HG02884 (cell line): ENCODE results near the gene GSTO2.

Experiments used
- ATAC-seq: cut with Tn5 transposase; IDR thresholded peaks from one replicate; pipeline ENCODE4 v1.9.1; 2021; ENCODE audit warnings: mild to moderate bottlenecking, moderate library complexity; ENCODE audit not compliant: unreplicated experiment

The GSTO2 gene

DNA sequence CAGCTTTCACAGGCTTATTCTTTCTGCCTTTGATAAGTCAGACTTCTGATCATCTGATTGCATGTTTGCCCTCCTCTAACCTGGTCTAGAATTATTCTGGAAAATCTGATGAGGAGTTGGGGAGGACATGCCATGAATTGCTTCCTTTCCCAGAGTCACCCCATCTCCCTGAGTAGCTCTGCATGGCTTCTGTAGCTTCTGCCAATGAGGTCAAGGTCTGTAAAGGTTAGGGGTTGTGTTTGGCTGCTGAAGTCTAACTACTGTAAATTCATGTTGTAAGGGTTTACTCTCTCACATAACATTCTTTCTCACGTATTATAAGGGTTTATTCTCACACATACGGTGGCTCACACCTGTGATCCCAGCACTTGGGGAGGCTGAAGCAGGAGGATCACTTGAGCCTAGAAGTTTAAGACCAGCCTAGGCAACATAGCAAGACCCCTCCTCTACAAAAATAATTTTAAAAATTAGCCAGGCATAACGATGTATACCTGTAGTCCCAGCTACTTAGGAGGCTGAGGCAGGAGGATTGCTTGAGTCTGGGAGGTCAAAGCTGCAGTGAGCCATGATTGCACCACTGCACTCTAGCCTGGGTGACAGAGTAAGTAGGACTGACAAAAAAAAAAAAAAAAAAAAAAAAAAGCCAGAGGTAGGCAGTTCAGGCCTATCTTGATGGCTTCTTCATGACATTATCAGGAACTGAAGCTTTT, 10.7 kb downstream of the GSTO2 start:
- ATAC-seq, result no peak

GRCh38 chr10:104281694-104282093, 12.7 kb downstream of the GSTO2 start:
- no peak for ATAC-seq

GRCh38 chr10:104284846-104285245, 15.9 kb downstream of the GSTO2 start:
- ATAC-seq, result no peak

DNA sequence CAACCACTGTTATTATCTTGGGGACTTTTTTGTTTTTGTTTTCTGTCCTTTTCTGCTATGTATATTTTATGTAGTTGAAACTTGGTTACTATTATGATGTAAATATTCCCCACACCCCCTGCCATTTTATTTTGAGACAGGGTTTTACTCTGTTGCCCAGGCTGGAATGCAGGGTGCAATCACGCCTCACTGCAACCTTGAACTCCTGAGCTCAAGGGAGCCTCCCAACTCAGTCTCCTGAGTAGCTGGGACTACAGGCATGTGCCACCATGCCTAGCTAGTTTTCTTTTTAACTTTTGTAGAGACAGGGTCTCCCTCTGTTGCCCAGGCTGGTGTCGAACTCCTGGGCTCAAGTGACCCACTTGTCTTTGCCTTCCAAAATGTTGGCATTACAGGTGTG, 18.0 kb downstream of the GSTO2 start:
- no peak for ATAC-seq

GRCh38 chr10:104288355-104288754, 19.4 kb downstream of the GSTO2 start:
- no peak for ATAC-seq

GRCh38 chr10:104291439-104291951, 22.5 kb downstream of the GSTO2 start:
- ATAC-seq, result peak; percentile 99

- no peak for ATAC-seq
Observed at GRCh38 chr10:104293011-104293410, 24.0 kb downstream of the GSTO2 start.

DNA sequence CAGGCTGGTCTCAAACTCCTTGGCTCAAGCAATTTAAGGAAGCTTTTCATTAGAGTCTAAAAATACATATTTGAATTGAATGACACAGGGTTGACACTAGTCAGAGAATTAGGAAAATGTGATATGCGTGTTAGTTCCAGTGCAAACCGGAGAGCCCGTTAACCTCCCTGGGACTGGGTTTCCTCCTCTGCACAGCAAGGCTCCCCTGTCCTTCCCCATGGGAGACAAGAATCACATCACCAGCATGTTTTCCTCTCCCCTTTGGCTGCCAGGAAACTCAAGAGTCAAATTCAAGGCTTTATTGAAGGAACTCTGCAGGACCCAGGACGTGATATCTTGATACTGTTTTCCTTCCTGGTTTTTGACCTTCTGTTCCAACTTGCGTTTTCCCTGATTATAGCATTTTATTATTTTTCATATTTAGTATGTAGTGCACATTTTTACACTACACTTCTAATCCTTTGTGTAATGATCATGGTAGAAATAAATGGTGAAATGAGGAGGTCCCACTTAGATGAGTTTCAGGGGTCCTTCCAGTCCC, 24.9 kb downstream of the GSTO2 start:
- ATAC-seq, result no peak

- ATAC-seq, result no peak
Observed at GRCh38 chr10:104296687-104297436, 27.9 kb downstream of the GSTO2 start.

DNA sequence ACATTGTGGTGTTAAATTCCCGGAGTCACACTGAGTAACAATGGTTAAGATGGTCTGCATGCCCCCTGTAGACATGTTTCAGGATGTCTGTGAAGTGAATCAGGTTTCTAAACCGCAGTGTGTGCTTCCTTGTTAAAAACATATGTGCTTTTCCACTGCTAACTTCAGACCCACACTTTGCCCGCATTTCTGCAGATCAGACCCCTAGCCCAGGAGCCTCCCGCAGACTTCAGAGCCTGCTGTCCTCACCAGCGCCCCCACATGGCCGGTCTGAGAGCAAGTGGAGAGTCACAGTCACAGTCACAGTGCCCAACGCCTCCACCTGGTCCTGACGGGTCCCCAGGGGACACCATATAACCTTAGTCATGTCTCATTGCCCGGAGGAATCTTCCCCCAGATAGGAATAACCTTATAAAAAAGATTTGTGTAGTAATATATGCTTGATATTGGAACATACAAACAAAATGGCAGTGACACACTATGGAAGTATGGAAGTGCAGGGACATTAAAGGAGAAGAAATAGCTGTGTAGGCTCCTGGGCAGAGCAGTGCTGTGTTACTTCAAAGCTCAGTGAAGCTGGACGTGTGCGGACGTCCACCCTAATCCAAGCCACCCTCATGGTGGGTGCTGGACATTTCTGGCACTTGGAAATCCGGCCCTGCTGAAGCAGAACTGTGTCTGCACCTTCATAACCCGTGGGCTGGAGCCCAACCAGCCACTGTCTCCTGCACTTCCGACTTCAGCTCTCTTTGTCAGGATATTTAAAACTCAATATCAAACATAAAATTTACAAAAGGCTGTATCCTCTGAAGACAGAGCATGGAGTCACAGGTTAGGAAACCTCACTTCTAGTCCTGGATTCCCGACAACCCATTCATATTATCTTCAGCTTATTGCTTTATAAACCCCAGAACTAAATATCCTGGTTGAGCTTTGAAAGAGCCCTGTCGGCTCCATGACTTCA, 29.0 kb downstream of the GSTO2 start:
- no peak for ATAC-seq

DNA sequence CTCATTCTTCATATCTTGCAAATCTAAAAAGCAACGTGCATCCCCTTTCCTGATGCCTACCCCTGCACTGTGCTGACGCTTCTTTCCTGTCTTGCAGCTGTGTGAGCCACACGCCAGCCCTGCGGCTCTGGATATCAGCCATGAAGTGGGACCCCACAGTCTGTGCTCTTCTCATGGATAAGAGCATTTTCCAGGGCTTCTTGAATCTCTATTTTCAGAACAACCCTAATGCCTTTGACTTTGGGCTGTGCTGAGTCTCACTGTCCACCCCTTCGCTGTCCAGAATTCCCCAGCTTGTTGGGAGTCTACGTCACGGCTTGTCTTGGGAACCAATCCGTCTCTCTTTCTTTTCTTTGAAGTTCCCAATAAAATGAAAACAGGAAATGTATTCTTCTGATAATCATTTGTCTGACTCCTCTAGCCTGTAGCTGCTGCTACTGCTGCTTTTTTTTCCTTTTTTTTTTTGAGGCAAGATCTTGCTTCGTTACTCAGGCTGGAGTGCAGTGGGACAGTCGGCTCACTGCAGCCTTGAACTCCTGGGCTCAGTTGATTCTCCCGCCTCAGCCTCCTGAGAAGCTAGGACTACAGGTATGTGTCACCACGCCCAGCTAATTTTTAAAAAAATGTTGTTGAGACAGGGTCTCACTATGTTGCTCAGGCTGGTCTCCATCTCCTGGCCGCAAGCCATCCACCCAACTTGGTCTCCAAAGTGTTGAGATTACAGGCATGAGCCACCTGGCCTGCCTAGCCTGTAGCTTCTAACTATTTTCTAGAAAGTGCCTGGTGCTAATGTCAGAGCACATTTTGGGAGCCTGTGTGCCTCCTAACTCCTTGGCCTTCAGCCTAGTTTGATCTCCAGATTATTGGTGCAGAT, 30.3 kb downstream of the GSTO2 start:
- no peak for ATAC-seq

- no peak for ATAC-seq
Observed at GRCh38 chr10:104300002-104300735, 31.2 kb downstream of the GSTO2 start.

GRCh38 chr10:104300736-104301292, 31.8 kb downstream of the GSTO2 start:
- no peak for ATAC-seq

- ATAC-seq, result no peak
Observed at GRCh38 chr10:104301907-104302690, 33.1 kb downstream of the GSTO2 start.

DNA sequence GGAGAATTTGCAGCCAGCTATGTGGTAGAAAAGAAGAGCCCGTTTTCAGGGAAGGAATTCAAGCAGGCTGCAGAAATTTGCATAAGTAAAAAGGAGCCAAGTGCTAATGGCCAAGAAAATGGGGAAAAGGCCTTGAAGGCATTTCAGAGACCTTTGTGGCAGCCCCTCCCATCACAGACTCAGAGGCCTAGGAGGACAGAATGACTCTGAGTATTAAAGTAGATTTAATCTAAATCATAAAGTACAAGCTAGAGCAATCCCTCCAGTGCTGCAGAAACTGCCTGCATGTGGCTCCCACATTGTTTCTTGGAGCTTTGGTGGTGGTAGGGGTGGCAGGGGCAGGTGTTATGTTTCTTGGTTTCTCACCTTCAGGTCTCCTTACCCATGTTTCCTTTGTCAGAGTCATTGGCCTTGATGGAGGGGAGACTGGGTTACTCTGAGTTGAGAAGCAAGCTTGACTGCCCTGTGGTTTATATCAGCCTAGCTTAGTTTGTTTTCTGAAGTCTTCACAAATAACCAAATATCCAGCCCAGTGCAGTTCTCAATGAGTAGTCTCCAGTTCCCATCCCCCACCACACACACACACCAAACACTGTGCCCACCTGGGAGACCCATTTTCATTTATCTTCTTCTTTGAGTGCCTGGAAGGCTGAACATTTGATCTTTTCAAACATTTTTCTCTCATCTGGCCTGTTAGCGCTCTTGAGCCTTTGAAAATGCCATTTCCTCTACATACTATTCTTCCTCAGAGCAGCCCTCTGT, 34.8 kb downstream of the GSTO2 start:
- no peak for ATAC-seq

DNA sequence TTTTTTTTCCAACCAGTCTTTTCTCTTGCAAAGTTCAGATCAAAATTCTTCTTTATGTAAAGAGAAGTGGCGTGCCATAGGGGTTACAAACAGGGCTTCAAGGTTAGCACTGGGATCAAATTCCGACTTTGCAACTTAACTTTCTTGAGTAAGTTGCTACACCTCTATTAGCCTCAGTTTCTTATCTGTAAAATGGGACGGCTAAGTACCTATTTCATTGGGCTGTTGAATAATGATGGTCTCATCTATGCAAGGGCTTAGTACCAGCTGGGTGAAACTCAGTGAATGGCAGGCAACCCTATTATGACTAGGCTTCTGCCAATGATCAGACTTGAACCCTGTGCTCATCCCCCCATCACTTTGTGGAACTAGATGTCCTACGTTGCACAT, 35.4 kb downstream of the GSTO2 start:
- ATAC-seq, result no peak

GRCh38 chr10:104304927-104305326, 35.9 kb downstream of the GSTO2 start:
- no peak for ATAC-seq
